Fibroblast of lung (primary cell): ENCODE results near the gene CACNA1H. TPM values are rescaled to one million over a fixed set of nuclear protein-coding genes. Genes with fewer than 3 reads are reported as not detected.

Source experiments
- DNase-seq, 2 donors: peaks; one replicate each; pipeline versions ENCODE4 v3.0.0 to v3.0.0-alpha.2; 2010; ENCODE audit warnings: low read depth in 2 of 2
- H2AFZ ChIP-seq: 2 replicates; pipeline ENCODE4 v1.5.1; 2012; ENCODE audit warnings: low read length, control low read depth, inconsistent platforms
- H3K27ac ChIP-seq: 2 replicates; pipeline ENCODE4 v1.5.1; 2011; ENCODE audit warnings: low read length, control low read depth; ENCODE audit not compliant: insufficient read depth
- H3K27me3 ChIP-seq: 2 replicates; pipeline ENCODE4 v1.5.1; 2011; ENCODE audit warnings: mild to moderate bottlenecking, low read length; ENCODE audit not compliant: control insufficient read depth, insufficient read depth
- H3K36me3 ChIP-seq: 2 replicates; pipeline ENCODE4 v1.5.1; 2011; ENCODE audit warnings: low read length; ENCODE audit not compliant: control insufficient read depth, insufficient read depth
- H3K4me1 ChIP-seq: 2 replicates; pipeline ENCODE4 v1.5.1; 2011; ENCODE audit warnings: low read length; ENCODE audit not compliant: control insufficient read depth, insufficient read depth; ENCODE audit errors: extremely low read depth
- H3K4me2 ChIP-seq: 2 replicates; pipeline ENCODE4 v1.5.1; 2011; ENCODE audit warnings: low read length, control low read depth; ENCODE audit not compliant: insufficient read depth; ENCODE audit errors: extremely low read depth
- H3K4me3 ChIP-seq, 4 experiments: fragments of 200-600 bp in 1 of 4; sonication (generic) in 1 of 4; replicated peaks in 1 of 4; 2 replicates each; pipeline ENCODE4 v1.5.1; 2011 to 2016; ENCODE audit warnings: low read length in 4 of 4, low read depth in 3 of 4, mild to moderate bottlenecking in 3 of 4, control low read depth in 2 of 4, inconsistent platforms in 1 of 4, mixed read lengths in 1 of 4; ENCODE audit not compliant: insufficient read depth in 1 of 4; ENCODE audit errors: control extremely low read depth in 1 of 4
- H3K79me2 ChIP-seq: 2 replicates; pipeline ENCODE4 v1.5.1; 2012; ENCODE audit warnings: mild to moderate bottlenecking, low read length, inconsistent platforms; ENCODE audit not compliant: control insufficient read depth, insufficient read depth
- H3K9ac ChIP-seq: 2 replicates; pipeline ENCODE4 v1.5.1; 2011; ENCODE audit warnings: mild to moderate bottlenecking, low read length, control low read depth; ENCODE audit not compliant: insufficient read depth
- H3K9me3 ChIP-seq: 2 replicates; pipeline ENCODE4 v1.5.1; 2012; ENCODE audit warnings: low read depth, low read length; ENCODE audit not compliant: control insufficient read depth, insufficient read depth
- H4K20me1 ChIP-seq: 2 replicates; pipeline ENCODE4 v1.5.1; 2011; ENCODE audit warnings: low read length; ENCODE audit not compliant: control insufficient read depth, insufficient read depth; ENCODE audit errors: extremely low read depth
- CTCF ChIP-seq, 2 donors: IDR thresholded peaks in 1 of 2; conservative IDR thresholded peaks in 1 of 2; 1 replicate in 1 of 2; 2 replicates in 1 of 2; pipeline ENCODE4 v1.5.1; 2011 to 2012; ENCODE audit warnings: low read length in 2 of 2, control low read depth in 1 of 2, inconsistent platforms in 1 of 2, low read depth in 1 of 2, mild to moderate bottlenecking in 1 of 2
- EZH2 ChIP-seq: IDR thresholded peaks from 2 replicates; pipeline ENCODE4 v1.5.1; 2012; ENCODE audit warnings: low read length, control low read depth, mild to moderate bottlenecking; ENCODE audit errors: missing control alignments
- polyA plus RNA-seq, 2 donors: library from polyadenylated mRNA; depleted of rRNA in 1 of 2; stranded (reverse) in 1 of 2; unstranded in 1 of 2; fragments of >200 nt; gene quantifications; 2 replicates each; pipeline ENCODE4 v1.2.1, GENCODE V29; 2011 to 2012; ENCODE audit warnings: missing spikeins in 1 of 2
- total RNA-seq: library from RNA; depleted of rRNA; stranded (reverse); fragments of >200 nt; gene quantifications from 2 replicates; pipeline ENCODE4 v1.2.1, GENCODE V29; 2014

CACNA1H gene
- total and polyA plus RNA-seq, 2 donors (not counting 1 experiment from before 2014, with no cell fraction given): 1.2 to 10.5 TPM

- Histone ChIP-seq H3K79me2 (no peaks in the 10 kb centered on the region), H3K36me3 (no peaks in the 10 kb centered on the region), H4K20me1 (no peaks in the 10 kb centered on the region), H3K27ac (no peak overlapping the region), H3K4me2 (no peak overlapping the region), H2AFZ (no peak overlapping the region), H3K27me3 (no peaks in the 10 kb centered on the region), H3K9ac (no peak overlapping the region), H3K4me3 (no peak overlapping the region), H3K4me1 (no peaks in the 10 kb centered on the region), H3K9me3 (no peaks in the 10 kb centered on the region)
- no peak for DNase-seq
- TF ChIP-seq CTCF (conservative IDR thresholded peaks at IDR 0.05 in 1 of 2, IDR thresholded peaks at IDR 0.05 in 1 of 2; ENCODE audit: low read depth in 1 of 2, low read length in 2 of 2): no peak
- no peak for TF ChIP-seq EZH2
These were observed 49.4 kb downstream of the CACNA1H start for GRCh38 chr16:1202274-1202673.

- no peaks in the 10 kb centered on the region for H3K27me3 ChIP-seq
- H3K79me2 ChIP-seq: no peaks in the 10 kb centered on the region
- H3K27ac ChIP-seq: no peak overlapping the region
These were observed 52.0 kb downstream of the CACNA1H start for GRCh38 chr16:1204933-1205332.

GRCh38 chr16:1206326-1206725 lies 53.4 kb downstream of the CACNA1H start:
- H3K27ac ChIP-seq: no peak overlapping the region

More at GRCh38 chr16:1204933-1205332, 52.0 kb downstream of the CACNA1H start:
- DNase-seq: no peak
- Histone ChIP-seq H3K36me3 (no peaks in the 10 kb centered on the region), H3K4me3 (no peak overlapping the region), H3K9me3 (no peaks in the 10 kb centered on the region), H3K4me1 (no peaks in the 10 kb centered on the region), H3K4me2 (no peak overlapping the region), H4K20me1 (no peaks in the 10 kb centered on the region), H3K9ac (no peak overlapping the region), H2AFZ (no peak overlapping the region)
- TF ChIP-seq CTCF (conservative IDR thresholded peaks at IDR 0.05 in 1 of 2, IDR thresholded peaks at IDR 0.05 in 1 of 2; ENCODE audit: low read depth in 1 of 2, low read length in 2 of 2): no peak
- no peak for TF ChIP-seq EZH2

More at GRCh38 chr16:1206326-1206725, 53.4 kb downstream of the CACNA1H start:
- H3K9ac ChIP-seq: no peak overlapping the region
- H3K4me3 ChIP-seq: no peak overlapping the region
- no peak overlapping the region for H3K4me2 ChIP-seq
- DNase-seq: no peak
- no peaks in the 10 kb centered on the region for H3K79me2 ChIP-seq
- H2AFZ ChIP-seq: no peak overlapping the region
- no peaks in the 10 kb centered on the region for H3K9me3 ChIP-seq
- H3K4me1 ChIP-seq: no peaks in the 10 kb centered on the region
- H3K27me3 ChIP-seq: no peaks in the 10 kb centered on the region
- TF ChIP-seq CTCF (conservative IDR thresholded peaks at IDR 0.05 in 1 of 2, IDR thresholded peaks at IDR 0.05 in 1 of 2; ENCODE audit: low read depth in 1 of 2, low read length in 2 of 2): no peak
- no peak for TF ChIP-seq EZH2
- H4K20me1 ChIP-seq: no peaks in the 10 kb centered on the region
- no peaks in the 10 kb centered on the region for H3K36me3 ChIP-seq
